GM12874 (cell line): Measurements from ENCODE around the gene ADRM1.

Source experiments
- TF ChIP-seq, protein P1 (sequence below): IDR thresholded peaks from 2 replicates; pipeline ENCODE4 v1.5.1; 2011; ENCODE audit warnings: low read depth, mild to moderate bottlenecking, control low read depth, low read length, moderate library complexity; ENCODE audit not compliant: insufficient read depth

The ADRM1 gene

DNA sequence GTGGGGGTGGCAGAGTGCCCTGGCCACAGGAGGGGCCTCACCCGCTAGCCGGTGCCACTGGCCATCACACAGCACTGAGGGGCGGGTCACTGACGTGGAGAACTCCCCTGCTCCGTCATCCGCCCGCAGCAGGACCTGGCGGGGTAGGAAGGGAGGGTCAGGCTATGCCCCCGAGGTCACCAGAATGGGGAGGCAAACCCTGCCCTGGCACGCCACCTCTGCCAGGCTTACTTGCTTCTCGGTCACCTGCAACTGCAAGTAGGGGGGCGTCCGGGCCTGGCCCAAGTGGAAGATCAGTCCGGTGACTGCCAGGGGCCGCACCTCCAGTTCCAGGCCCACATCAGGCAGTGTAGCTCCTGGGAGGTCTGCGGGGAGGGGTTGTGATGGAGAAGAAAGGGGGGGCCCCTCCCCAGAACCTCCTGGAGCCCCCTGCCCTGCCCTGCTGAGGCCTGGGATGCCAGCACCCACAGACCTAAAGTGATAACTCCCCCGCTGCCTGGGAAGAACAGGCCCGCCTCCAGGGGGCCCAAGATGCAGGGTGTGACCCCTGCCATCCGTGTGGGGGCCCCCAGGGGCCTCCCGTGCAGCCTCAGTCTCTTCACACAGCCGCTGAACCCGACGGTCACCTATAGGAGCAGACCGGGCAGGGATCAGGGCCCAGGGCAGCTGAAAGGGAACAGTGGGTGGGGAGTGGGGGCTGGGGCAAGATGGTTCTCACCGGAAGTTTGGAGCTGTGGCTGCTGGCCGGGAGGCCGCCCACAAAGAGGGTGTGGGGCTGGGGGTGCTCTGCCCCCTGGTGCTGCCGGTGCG lies 7.4 kb downstream of the ADRM1 start:
- TF ChIP-seq, protein P1, sequence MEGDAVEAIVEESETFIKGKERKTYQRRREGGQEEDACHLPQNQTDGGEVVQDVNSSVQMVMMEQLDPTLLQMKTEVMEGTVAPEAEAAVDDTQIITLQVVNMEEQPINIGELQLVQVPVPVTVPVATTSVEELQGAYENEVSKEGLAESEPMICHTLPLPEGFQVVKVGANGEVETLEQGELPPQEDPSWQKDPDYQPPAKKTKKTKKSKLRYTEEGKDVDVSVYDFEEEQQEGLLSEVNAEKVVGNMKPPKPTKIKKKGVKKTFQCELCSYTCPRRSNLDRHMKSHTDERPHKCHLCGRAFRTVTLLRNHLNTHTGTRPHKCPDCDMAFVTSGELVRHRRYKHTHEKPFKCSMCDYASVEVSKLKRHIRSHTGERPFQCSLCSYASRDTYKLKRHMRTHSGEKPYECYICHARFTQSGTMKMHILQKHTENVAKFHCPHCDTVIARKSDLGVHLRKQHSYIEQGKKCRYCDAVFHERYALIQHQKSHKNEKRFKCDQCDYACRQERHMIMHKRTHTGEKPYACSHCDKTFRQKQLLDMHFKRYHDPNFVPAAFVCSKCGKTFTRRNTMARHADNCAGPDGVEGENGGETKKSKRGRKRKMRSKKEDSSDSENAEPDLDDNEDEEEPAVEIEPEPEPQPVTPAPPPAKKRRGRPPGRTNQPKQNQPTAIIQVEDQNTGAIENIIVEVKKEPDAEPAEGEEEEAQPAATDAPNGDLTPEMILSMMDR: no peak

DNA sequence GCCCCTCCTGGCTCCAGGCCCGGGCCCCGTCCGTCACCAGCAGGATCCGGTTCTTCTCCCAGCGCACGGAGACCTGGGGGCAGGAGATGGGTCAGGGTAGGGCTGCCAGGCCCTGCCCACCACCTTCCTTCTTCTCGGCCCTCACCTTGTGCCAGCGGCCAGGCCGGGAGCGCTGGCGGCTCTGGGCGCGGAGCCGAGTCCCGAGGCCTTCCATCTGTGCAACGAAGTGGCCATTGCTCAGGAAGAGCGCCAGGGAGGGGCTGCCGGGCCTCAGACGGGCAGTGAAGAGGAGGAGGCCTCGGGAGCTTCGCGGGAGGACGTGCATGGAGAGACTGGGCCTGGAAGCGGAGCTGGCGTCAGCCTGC lies 7.9 kb downstream of the ADRM1 start:
- TF ChIP-seq, protein P1: no peak

DNA sequence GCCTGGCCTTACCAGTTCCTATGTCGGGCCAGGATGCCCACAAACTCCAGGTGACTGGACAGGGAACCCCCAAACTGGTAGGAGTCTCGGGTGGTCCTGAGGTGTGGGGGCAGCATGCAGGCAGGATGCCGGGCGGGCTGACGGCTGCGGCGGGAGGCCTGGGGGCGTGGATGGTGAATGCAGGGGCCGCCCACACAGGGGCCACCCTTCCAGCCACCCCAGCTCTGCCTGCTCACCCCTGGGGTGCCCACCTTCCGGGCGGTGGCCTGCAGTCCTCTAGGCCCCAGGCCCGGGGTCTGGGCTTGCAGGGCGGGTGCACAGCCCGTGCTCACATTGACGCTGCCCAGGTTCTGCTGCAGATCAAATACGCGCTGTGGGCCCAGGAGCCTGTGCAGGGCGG lies 8.4 kb downstream of the ADRM1 start:
- TF ChIP-seq, protein P1: no peak

DNA sequence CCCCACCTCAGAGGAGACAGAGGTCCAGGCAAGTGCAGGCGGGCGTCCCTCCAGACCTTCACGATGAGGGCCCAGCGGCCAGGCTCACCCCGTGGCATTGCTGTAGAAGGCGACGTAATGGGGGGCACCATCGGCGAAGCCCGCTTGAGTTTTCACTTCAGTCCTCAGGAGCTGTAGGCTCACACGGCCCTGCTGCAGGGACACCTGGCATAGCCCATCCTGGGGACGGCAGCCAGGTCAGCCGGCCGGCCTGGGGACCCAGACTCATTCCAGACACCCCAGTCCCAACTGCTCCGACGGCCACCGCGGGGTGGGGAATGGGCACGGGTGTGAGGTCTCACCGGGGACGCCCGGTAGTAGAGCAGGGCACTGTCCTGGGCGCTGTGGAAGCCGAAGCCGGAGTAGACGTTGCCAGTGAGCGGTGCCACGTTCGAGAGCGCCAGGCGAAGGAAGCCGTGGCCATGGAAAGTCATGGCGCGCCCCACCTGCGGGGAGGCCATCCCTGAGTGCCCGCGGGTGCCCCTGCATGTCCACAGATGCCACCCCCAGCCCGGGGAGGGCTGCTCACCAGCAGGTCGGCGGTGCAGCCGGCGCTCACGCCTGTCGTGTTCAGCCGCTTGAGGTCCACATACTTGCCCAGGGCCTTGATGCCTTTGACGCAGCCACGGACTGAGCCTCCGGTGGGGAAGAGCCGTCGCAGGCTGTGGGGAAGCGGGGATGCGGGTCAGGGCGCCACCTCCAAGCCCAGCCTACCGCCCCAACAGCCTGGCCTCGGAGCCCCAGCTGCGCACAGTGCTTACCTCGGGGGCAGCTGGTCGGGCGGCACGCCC lies 9.2 kb downstream of the ADRM1 start:
- TF ChIP-seq, protein P1: no peak

DNA sequence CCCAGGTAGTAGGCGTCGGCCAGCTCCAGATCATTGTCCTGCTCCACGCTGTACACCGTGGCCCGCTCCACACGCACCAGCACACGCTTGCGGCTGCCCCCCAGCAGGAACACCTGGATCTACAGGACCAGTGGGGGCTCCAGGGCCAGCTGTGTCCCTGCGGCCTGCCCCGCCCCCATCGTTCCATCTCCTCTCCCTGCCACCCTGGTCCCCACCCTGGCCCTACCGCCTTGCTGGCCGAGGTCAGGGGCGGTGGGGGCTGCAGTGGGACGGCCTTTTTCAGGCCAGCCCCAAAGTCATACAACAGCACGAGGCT lies 9.8 kb downstream of the ADRM1 start:
- TF ChIP-seq, protein P1: no peak

DNA sequence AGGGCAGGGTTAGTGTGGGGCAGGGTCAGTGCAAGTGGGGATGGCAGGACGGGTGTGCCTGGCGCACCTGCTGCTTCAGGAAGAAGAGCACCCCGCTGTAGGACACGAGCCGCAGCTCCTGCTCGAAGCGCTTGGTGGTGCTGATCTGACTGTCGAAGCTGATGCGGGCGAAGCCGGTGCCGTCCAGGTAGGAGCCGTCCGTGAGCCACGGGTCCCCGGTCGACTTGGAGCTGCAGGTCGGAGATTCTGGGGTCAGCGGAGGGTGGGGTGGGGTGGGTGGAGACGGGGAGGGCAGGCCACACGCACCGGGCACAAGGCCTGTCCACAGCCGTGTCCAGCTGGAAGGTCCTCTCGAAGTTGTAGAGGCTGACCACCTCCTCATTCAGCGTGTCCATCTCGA lies 10.2 kb downstream of the ADRM1 start:
- TF ChIP-seq, protein P1: no peak

DNA sequence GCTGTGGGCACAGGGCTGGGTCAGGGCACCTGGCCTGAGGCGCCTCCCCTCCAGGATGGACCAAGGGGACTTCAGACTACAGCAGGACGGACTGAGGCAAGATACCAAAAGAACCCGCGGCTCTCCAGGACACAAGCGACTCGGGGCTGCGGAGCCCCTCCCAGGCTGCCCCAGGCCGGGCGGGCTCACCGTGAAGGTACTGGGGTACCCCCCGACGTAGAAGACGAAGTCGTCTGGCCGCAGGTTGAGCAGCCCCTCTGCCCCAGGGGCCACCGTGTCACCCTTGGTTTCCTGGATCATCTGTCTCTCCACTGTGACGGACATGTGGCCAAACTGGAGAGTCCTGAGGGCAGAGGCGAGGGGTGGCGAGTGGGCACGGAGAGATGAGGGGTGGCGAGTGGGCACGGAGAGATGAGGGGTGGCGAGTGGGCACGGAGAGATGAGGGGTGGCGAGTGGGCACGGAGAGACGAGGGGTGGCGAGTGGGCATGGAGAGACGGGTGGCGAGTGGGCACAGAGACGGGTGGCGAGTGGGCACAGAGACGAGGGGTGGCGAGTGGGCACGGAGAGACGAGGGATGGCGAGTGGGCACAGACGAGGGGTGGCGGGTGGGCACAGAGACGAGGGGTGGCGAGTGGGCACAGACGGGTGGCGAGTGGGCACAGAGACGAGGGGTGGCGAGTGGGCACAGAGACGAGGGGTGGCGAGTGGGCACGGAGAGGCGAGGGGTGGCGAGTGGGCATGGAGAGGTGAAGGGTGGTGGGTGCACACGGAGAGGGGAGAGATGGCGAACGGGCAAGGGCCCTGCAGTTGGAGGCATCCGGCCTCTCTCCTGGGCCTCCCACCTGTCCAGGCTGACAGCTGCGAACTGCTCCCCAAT lies 10.9 kb downstream of the ADRM1 start:
- TF ChIP-seq, protein P1: no peak
